DND-41 (cell line): ENCODE data around the gene SLC2A6.

ENCODE experiments used
- ATAC-seq: fragments of 200-7000 bp; cut with Tn5 transposase; 3 replicates; pipeline ENCODE4 v1.9.1; 2021; ENCODE audit warnings: low read depth; ENCODE audit not compliant: insufficient read depth
- DNase-seq: peaks from one replicate; pipeline ENCODE4 v3.0.0-alpha.2; 2020
- H2AFZ ChIP-seq: 2 replicates; pipeline ENCODE4 v1.6.0; 2012; ENCODE audit warnings: low read depth, low read length
- H3K27ac ChIP-seq: 2 replicates; pipeline ENCODE4 v1.5.1; 2012; ENCODE audit warnings: low read length, inconsistent platforms
- H3K27me3 ChIP-seq: fragments of 200-600 bp; sonication (generic); 2 replicates; pipeline ENCODE4 v1.6.0; 2012; ENCODE audit warnings: low read length, mild to moderate bottlenecking, inconsistent platforms; ENCODE audit not compliant: insufficient read depth, poor library complexity
- H3K36me3 ChIP-seq: 2 replicates; pipeline ENCODE4 v1.5.1; 2012; ENCODE audit warnings: low read length, inconsistent platforms; ENCODE audit not compliant: insufficient read depth
- H3K4me1 ChIP-seq: 2 replicates; pipeline ENCODE4 v1.5.1; 2012; ENCODE audit warnings: mild to moderate bottlenecking, low read length; ENCODE audit not compliant: insufficient read depth
- H3K4me2 ChIP-seq: 2 replicates; pipeline ENCODE4 v1.6.0; 2012; ENCODE audit warnings: mild to moderate bottlenecking, moderate library complexity, low read length, inconsistent platforms; ENCODE audit not compliant: insufficient read depth
- H3K4me3 ChIP-seq, 2 experiments: fragments of 200-600 bp in 1 of 2; shearing (Covaris generic) in 1 of 2; 2 replicates each; pipeline ENCODE4 v1.5.1; 2012 to 2016; ENCODE audit warnings: inconsistent platforms in 2 of 2, low read length in 2 of 2, mild to moderate bottlenecking in 2 of 2, low read depth in 1 of 2, moderate library complexity in 1 of 2
- H3K79me2 ChIP-seq: 2 replicates; pipeline ENCODE4 v1.6.0; 2012; ENCODE audit warnings: low read length, inconsistent platforms; ENCODE audit not compliant: insufficient read depth
- H3K9ac ChIP-seq: 2 replicates; pipeline ENCODE4 v1.6.0; 2012; ENCODE audit warnings: low read depth, mild to moderate bottlenecking, inconsistent platforms, low read length, moderate library complexity
- H3K9me3 ChIP-seq: 2 replicates; pipeline ENCODE4 v1.5.1; 2012; ENCODE audit warnings: low read length, moderate library complexity, mild to moderate bottlenecking, inconsistent platforms; ENCODE audit not compliant: insufficient read depth, severe bottlenecking
- H4K20me1 ChIP-seq: 2 replicates; pipeline ENCODE4 v1.6.0; 2012; ENCODE audit warnings: low read length; ENCODE audit not compliant: insufficient read depth
- CTCF ChIP-seq: IDR thresholded peaks from 2 replicates; pipeline ENCODE4 v1.5.1; 2012; ENCODE audit warnings: borderline replicate concordance, low read length, moderate library complexity, mild to moderate bottlenecking; ENCODE audit not compliant: poor library complexity, severe bottlenecking; ENCODE audit errors: extremely low read depth
- EZH2 ChIP-seq: IDR thresholded peaks from 3 replicates; pipeline ENCODE4 v1.6.1; 2012; ENCODE audit warnings: borderline replicate concordance, low read depth, mild to moderate bottlenecking, moderate library complexity, low read length, inconsistent platforms; ENCODE audit not compliant: severe bottlenecking

Gene SLC2A6

GRCh38 chr9:133437753-133438531, 41.0 kb downstream of the SLC2A6 start:
- Histone ChIP-seq H3K4me1 (no peaks in the 10 kb centered on the region), H3K27me3 (no peaks in the 10 kb centered on the region), H3K9ac (no peak overlapping the region), H3K4me2 (no peak overlapping the region), H3K27ac (no peak overlapping the region), H3K4me3 (no peak overlapping the region), H4K20me1 (no peaks in the 10 kb centered on the region), H2AFZ (no peak overlapping the region), H3K79me2 (no peaks in the 10 kb centered on the region), H3K36me3 (no peaks in the 10 kb centered on the region), H3K9me3 (no peaks in the 10 kb centered on the region)
- ATAC-seq: no peak
- TF ChIP-seq EZH2: no peak
- TF ChIP-seq CTCF: no peak
- no peak for DNase-seq

- Histone ChIP-seq H3K4me2 (no peak overlapping the region), H3K4me1 (no peaks in the 10 kb centered on the region), H2AFZ (no peak overlapping the region), H3K4me3 (no peak overlapping the region), H3K27ac (no peak overlapping the region), H3K79me2 (no peaks in the 10 kb centered on the region), H3K27me3 (no peaks in the 10 kb centered on the region), H3K9me3 (no peaks in the 10 kb centered on the region), H4K20me1 (no peaks in the 10 kb centered on the region), H3K9ac (no peak overlapping the region), H3K36me3 (no peaks in the 10 kb centered on the region)
- TF ChIP-seq EZH2 (no peak), CTCF (no peak)
- DNase-seq: no peak
- no peak for ATAC-seq
Measured at GRCh38 chr9:133436681-133437080, 42.2 kb downstream of the SLC2A6 start.

GRCh38 chr9:133433351-133433843, 45.5 kb downstream of the SLC2A6 start:
- no peak for DNase-seq
- TF ChIP-seq EZH2: no peak
- TF ChIP-seq CTCF: no peak
- Histone ChIP-seq H3K4me1 (no peaks in the 10 kb centered on the region), H2AFZ (no peak overlapping the region), H3K4me2 (no peak overlapping the region), H4K20me1 (no peaks in the 10 kb centered on the region), H3K36me3 (no peaks in the 10 kb centered on the region), H3K27ac (no peak overlapping the region), H3K79me2 (no peaks in the 10 kb centered on the region), H3K4me3 (no peak overlapping the region), H3K9me3 (no peaks in the 10 kb centered on the region), H3K27me3 (no peaks in the 10 kb centered on the region), H3K9ac (no peak overlapping the region)
- no peak for ATAC-seq
